GM18873 (cell line): Measurements from ENCODE around the gene HES1.

Experiments
- ATAC-seq: cut with Tn5 transposase; IDR thresholded peaks from one replicate; pipeline ENCODE4 v1.9.1; 2021; ENCODE audit warnings: mild to moderate bottlenecking, moderate library complexity, moderate number of reproducible peaks; ENCODE audit not compliant: unreplicated experiment, low FRiP score

HES1 gene

DNA sequence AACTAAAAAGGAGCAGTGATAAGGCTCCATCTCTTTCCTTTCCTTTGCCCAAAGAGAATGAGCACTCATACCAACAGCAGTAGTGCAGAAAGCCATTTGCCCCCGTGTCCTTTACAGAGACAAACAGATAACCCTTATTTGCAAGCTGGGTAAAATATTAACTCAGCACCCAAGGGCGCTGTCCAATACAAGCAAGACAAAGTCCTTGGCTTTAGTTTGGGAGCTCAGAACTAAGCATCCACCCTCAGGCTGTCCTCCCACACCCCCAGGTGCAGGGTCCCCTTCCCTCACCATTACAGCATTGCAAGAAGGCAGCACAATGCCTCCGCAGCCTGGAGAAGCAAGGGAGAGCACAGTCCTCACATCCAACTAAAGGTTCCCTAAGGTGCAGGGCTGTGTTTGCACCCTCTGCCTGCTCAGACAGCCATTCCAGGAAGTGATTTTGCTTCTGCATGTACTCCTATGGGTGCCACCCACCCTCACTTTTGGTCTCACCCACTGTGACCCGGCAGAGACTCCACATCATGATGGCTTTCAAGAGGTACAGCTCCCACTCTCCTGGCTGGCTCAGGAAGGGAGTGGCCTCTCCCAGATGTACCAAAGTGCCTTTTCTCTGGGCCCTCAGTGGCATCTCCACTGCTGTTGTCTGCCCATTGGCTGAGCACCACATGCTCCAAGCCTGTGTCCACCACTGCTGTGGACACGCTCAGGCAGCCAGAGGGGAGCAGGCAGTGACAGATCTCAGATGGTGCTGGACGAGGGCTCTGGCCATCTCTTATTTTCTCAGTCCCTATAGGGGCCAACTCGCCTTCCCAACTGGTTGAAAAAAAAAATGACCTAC lies 34.1 kb upstream of the HES1 start:
- ATAC-seq: peak; percentile 17

DNA sequence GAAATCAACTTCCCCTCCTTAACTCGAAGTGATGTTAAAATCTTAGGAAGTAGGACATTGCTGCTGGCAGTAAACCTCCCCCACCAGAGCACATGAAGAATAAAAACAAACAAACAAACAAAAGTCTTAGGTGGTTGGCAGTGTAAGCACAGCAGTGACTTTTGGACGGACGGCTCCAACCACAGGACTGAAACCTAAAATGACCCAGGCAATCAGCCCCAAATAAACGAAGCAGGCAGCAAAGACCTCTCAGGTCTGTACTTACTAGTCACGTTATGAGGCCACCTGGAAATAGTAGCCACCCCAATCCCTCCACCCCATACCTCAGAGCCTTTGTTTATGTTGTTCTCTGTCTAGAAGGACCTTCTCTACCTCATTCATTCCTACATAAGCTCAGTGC lies 33.5 kb upstream of the HES1 start:
- ATAC-seq: no peak

DNA sequence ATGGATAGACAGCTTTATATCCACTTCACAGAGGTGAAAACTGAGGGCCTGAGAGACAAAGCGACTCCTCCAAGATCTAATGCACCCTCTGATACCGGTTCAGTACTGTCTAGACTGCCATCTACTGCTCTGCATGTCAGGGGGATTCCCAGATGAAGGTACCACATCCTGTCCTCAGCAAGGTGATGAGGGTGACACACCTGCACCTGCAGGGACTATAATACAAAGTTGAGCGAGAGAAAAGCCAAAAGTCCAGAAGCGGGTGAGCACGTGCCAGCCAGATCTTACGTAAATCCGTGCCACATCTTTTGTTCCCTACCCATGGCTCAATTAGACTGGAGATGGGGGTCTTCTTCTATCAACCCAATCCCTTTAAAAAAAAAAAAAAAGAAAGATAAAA lies 32.4 kb upstream of the HES1 start:
- ATAC-seq: no peak

DNA sequence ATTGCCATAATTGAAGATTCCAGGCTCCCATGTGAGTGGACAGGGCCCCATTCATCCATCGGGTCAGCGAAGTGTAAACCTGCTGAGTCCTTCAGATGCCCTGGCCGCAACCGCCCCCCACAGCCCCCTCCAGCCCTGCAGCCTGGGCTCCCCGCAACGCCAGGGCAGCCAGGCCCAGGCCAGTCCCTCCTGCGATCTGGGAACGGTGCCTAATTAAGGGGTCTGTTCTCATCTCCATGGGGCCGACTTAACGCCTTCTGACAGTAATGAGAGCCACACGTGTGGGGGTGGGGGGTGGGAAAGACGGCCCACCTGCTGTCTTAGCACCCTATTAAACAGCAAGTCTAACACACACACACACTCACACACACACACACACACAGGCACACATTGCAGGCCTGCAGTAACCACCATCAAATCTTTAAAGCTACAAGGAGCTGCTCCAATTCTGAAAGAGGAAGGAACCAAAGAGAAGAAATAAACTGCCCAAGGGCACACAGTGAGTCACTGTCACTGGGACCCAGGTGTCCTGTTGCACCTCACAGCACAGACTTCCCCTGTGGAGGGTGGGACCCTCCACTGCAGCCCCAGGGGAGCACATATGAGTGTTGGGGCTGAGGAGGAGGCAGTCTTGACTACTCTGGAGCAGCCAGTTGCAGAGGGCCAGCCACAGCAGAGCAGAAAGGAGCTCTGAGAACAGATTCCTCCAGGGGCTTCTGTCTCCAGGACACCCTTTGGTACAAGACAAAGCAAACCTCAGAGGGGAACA lies 31.8 kb upstream of the HES1 start:
- no peak for ATAC-seq

DNA sequence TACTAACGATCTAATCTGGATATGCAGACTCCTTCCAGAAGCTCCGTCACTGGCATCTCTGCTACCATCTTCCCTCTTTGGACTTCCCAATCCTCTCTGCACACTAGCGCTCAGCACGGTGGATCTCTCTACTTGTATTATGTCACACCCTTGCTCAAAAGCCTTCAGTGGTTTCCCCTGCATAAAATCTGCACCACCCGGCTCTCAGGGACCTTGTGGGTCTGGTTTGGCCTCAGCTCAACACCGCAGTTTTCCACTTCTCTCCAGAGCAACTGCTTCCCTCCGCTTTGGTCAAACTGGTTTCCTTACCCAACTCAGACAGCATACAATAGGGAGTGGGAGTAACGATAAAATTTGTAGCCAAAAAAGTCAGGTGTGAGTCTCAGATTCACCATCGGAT lies 30.7 kb upstream of the HES1 start:
- ATAC-seq: no peak

DNA sequence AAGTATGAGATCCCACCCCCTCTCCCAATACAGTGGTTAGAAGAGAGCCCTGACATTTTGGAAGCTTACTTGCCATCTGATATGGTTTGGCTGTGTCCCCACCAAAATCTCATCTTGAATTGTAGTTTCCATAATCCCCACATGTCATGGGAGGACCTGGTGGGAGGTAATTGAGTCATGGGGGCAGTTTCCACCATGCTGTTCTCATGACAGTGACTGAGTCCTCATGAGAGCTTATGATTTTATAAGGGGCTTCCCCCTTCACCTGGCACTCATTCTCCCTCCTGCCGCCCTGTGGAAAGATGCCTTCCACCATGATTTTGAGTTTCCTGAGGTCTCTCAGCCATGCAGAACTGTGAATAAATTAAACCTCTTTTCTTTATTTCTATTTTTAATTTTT lies 28.8 kb upstream of the HES1 start:
- ATAC-seq: no peak

DNA sequence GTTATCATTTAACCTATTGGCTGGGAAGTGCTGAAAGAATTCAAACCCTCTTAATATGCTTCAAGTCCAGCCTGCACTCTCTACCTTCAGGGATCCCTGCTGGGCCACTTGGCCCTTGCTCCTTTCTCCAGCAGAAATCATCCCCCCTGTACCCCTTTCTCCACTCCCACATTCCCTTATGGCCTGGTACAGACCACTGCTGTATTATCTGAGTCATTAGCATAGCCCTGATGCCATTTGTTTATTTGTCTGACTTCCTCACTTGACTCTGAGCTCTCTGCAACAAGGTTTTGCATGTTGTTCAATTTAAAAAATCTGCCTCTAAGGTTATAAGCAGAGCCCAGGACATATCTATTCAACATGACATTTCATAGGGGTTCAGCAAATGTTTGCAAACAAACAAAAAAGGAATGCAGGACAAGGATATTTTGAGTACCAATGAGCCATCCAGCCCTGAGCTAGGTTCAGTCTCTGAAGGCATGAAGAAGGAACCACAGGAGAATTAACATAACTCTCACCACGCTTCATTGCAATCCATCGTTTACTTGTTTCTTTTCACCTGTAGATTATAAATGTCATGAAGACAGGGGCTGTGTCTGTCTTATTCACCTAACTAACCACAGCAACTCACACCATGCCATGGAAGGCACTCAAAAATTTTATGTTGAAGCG lies 26.6 kb upstream of the HES1 start:
- no peak for ATAC-seq

DNA sequence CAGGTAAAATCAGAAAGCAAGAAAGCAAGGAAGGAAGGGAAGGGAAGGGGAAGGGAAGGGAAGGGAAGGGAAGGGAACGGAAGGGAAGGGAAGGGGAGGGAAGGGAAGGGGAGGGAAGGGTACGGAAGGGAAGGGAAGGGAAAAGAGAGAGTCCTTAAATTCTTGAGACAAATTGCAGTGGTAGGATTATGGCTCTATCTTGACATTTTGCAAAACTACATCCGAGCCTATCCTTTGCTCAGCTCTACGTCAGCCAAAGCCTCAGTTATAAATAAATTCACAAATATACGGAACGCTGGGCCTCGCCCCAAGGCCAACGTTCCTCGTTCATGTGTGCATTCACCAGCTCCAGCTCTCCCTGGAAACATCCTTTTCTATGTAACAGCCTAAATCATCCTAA lies 25.5 kb upstream of the HES1 start:
- no peak for ATAC-seq

DNA sequence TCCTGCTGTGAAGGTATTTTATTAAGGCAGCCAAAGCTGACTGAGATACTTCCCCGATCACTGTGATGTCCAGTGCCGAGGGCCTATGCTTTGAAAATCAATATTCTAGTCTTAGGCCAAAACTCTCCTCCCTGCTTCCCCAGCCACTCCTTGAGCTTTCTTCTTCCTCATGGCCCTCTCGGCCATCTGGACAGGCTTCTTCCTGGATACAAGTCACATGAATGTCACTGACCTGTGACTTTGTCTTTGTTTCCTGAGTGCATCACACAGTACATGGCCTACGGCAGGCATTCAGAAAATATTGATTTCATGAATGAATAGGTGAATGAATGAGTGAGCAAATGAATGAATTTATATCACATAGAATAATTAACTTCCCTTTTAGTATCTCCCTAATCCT lies 24.6 kb upstream of the HES1 start:
- ATAC-seq: no peak

DNA sequence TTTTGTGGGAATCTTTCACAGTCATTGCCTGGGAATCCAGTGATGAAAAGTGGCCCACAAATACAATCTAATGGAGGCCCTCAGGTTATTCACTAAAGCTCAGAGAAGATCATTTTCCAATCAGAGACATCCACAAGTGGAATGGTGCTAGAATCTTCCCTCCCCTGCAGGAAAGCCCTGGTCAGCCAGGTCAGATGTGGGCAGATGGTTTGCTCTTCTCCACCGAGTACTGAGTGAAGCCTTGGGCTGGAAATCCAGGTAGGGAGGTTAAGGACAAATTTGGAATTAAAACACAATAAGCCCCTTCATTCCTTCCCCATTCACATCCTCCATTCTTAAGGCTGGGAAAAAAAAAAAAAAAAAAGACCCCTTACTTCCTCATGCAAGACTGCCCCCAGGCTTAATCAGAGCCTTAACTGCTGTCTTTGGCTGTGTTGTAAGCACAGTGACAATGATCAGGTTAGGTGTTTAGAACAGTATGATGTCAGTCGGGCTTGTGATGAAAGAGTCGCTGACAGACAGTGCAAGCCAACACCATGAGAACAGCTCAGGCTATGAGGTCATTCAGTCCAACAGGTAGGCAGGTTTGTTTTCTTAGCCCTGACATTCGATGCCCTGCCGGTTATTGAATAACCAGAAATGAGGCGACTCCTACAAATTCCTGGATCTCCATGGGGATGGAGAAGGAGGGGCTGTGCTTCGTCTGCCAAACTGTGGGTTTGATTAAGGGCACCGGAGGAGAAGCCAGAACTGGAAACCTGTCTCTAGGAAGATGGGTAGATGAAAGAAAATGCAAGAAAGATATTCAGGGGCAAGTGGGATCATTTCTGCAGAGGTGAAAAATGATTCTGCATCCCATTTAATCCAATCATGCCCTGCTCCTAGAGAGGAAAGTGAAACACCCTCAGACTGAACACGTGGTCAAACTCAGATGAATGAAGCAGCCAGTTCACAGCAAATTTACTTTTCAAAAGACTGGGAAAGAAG lies 23.5 kb upstream of the HES1 start:
- ATAC-seq: no peak

DNA sequence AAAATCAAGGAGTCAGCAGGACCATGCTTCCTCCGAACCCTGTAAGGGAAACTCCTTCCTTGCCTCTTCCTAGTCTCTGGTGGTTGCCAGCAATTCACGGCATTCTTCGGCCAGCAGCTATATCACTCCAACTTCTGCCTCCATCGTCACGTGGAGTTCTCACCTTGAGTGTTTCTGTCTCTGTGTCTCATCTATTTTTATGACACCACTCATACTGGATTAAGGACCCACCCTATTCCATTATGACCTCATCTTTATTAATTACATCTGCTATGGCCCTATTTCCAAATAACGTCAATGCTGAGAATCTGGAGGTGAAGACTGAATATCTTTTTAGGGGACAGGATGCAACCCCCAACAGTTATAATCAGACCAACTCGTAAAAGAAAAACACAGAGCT lies 21.8 kb upstream of the HES1 start:
- ATAC-seq: no peak

DNA sequence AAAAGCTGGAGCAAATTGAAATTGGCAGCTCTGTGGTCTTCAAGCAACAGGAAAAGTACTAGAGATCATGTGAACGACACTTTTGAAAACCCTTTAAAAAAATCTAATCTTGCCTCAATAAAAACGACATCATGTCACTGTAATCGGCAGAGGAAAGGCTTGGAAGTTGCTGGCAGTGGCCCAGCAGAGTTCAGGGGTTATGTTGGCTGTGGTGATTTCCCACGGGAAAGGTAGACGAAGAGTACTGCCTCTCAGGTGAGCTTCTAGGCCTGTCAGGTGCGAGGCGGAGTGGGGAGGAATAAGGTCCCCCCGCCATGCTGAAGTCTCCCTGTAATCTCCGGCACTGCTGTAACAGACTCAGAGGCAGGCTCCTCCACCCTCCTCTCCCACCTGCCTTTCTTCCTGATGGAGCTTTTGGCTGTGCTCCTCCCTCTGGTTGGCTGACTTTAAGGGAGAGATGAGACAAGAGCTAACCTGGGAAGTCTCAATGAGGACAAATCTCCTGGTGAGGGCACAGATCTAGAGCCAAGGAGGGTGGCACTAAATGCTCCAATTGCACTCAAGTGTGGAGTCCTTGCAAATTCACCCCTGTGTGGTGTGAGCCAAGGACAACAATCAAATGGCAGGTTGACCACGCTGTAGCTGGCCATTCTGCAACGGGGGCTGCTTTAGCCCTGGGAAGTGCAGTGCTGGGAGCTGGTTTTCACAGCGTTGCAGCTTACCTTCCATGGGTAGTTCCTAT lies 18.7 kb upstream of the HES1 start:
- ATAC-seq: no peak

DNA sequence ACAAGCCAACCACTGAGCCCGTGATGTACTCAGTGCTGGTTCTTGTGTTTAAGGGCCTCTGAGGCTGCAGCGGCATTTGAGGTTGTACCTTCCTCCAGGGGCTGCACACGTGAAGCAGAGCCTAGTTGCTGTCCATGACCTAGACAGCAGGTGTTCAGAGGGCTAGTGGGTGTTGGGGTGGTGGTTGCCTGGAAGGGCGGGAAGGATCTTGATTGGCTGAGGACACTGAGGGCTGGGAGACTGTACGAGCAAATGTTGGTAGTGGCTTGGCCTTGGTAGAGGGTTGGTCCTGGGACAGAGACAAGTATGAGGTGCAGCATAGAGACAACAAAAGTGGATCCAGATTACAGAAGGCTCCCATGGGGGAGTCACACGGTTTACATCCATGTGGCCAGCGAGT lies 17.0 kb upstream of the HES1 start:
- no peak for ATAC-seq

DNA sequence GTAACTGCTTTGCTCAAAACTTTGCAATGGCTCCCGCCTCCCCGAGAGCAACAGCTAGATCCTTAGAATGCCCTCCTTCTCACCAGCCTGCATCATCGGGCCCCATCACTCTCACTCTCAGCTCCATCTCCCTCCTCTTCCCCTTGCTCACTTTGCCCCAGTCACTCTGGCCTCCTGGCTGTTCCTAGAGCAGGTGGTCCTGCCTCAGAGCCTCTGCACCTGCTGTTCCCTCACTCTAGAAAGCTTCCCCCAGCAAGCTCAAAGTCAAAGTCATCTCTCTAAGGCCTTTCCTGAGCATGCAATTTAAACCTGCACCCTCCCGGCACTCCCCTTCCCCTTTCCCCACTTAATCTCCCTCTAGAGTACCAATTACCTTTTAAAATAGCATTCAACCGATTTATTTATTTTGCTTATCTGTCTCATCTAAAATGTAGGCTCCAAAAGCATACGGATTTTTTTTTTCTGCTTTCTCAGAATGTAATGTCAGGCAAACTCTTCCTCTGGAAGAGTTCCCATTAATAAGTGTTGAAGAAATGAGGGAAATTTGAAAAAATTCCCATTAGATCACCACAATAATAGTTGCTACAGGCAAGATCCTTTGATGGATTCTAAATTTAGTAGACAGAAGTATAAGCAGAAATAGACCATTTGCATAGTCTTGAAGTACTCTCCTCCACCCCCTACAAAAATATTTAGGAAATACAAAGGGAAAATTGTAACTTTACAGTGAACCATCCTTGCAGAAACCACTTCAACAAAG lies 15.9 kb upstream of the HES1 start:
- ATAC-seq: no peak

DNA sequence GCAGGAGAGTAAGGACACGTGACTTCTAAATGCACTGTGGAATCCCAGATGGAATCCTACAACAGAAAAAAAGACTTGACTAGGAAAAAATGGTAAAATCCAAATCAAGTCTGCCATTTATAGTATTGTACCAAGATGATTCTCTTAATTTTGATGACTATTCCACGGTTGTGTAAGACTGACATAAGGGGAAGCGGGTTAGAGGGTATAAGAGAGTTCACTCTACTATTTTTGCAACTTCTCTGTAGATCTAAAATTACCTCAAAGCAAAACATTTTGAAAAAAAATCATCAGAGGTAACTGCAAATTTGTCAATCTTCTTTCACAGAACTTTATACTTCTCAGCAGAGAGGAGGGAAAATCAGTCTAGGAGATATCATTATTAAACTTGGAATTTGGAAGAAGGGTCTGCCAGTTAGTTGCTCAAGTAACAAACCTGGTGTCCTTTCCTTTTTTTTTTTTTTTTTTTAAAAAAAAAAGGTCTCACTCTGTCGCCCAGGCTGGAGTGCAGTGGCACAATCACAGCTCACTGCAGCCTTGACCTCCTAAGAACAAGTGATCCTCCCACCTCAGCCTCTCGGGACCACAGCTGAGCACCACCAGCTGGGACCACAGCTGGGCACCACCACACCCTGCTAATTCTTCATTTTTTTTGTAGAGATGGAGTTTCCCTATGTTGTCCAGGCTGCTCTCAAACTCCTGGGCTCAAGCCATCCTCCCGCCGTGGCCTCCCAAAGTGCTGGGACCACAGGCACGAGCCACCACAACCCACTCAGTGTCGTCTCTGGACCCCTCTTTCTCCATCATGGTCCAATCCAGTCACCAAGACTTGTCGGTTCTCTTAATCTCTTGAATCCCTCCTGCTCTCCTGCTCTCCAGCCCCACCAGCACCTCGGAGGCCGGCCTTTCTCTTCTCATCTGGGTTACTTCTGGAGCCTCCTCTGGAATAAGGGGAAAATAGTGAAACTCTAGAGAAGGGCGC lies 14.9 kb upstream of the HES1 start:
- ATAC-seq: no peak

DNA sequence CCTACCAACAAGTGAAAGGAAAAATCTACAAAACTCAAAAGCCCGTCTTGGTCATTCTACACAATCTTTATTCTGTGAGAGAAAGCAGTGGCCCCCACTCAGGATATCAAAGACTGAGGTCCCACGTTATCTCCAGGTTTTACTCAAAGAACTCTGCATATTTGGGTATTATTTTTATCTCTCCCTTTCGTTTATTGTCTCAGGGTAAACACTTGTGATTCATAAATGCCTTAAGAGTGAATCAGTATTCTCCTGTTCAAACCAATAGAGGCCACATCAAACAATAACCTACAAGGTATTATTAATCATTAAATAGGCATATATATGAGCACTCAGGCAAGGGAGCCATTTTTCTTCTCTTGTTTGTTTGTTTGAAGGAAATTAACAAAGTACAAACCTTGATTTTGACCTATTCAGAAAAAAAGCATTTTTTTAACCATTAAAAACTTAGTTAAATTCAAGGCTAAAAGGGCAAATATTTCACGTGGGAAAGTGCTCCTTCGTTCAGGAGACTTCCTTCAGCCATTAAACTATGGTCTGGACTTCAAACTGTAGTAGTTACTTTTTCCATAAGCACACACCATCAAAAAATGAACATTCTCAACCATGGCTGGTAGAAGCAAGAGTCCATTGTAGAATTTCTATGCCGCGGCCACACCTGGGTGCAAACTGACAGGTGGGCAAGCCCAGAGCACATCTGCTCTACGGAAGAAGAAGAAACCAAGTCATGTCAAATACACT lies 13.9 kb upstream of the HES1 start:
- ATAC-seq: no peak

DNA sequence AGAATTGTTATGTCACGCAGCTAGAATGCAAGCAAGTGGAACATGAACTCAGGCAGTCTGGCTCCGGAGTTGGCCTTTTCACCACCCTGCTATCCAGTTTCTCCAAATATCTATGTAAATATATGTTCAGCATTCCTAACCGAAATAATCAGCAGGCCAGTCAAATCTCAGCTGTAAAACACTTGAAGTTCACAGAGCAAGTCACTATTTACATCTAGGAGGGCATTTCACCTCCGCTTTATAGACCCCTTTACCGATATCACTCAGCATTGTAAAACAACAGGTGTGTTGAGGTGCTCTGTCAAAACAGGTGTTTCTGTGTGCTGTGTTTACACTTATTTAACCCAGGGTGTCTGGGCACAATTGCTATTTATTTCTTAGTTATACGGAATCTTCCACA lies 12.2 kb upstream of the HES1 start:
- no peak for ATAC-seq
